Left ventricle myocardium inferior (tissue), 1 donor: ENCODE data around the gene FRMD4A. TPM values are rescaled to one million over a fixed set of nuclear protein-coding genes. Genes with fewer than 3 reads are reported as not detected.
A peak's percentile ranks its signal among the peaks of the same experiment; 100 is the strongest.
"Not testable (repeated sequence)": the region's sequence is repeated elsewhere in the genome, so short reads cannot be mapped to it uniquely, and the experiment has no call there.

Experiments used
- DNase-seq: peaks from one replicate; pipeline ENCODE4 v3.0.0-alpha.2; 2020
- H3K27ac ChIP-seq: fragments of 200-600 bp; replicated peaks from 2 replicates; pipeline ENCODE4 v1.8.0; 2021
- H3K27me3 ChIP-seq: fragments of 200-600 bp; 2 replicates; pipeline ENCODE4 v1.8.0; 2021; ENCODE audit warnings: low read depth
- H3K36me3 ChIP-seq: fragments of 200-600 bp; 2 replicates; pipeline ENCODE4 v1.8.0; 2021
- H3K4me1 ChIP-seq: fragments of 200-600 bp; 2 replicates; pipeline ENCODE4 v1.8.0; 2021
- H3K4me3 ChIP-seq: fragments of 200-600 bp; 2 replicates; pipeline ENCODE4 v1.8.0; 2021; ENCODE audit warnings: mild to moderate bottlenecking, moderate library complexity
- H3K9me3 ChIP-seq: fragments of 200-600 bp; replicated peaks from 2 replicates; pipeline ENCODE4 v1.8.0; 2021
- intact Hi-C: fragments of 100-400 bp; cut with micrococcal nuclease; formaldehyde crosslinking; loops from one replicate; pipeline ENCODE4 v1.11.0; 2022
- total RNA-seq: library from RNA; stranded (reverse); fragmentation: NEBNext Ultra II Directional; extraction: Animal tissue kit (Norgen Biotek cat#: 25700); gene quantifications from one replicate; pipeline ENCODE4 v1.2.1, GENCODE V29; 2021
- TF ChIP-seq, protein P1 (sequence below): fragments of 200-600 bp; IDR thresholded peaks from 2 replicates; pipeline ENCODE4 v1.8.0; 2021; ENCODE audit warnings: antibody characterized with exemption, mild to moderate bottlenecking, borderline replicate concordance
- donor health status: DM: no; HTN: yes; CAD: no; lungs with severe emphysema.

Gene FRMD4A
- total RNA-seq, 1 donor from 2014 or later: 26.1 TPM

DNA sequence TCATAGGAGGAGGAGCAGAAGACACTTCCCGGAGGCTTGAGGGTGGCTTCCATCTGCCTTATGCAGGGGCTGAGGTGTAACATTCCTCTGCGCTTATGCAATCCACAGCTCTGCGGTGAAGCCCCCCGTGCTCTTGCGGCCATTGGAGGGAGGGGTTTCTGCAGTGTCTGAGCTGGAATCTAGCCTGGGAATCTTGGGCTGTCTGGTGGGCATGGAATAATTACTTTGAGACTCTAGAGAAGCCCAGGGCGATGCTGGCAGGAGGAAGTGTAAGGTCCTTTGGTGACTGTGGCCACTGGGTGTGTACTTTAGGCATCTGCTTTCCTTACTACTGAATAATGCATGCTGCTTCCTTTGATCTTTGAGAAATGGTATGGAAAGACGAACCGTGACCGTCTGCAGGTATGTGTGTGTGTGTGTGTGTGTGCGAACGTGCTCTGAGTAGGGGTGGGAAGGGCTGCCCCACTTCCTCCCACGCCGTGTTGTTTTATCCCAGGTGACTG, 563.0 kb downstream of the FRMD4A start:
- no peak overlapping the region for H3K4me3 ChIP-seq
- no peak for DNase-seq
- TF ChIP-seq, protein P1, sequence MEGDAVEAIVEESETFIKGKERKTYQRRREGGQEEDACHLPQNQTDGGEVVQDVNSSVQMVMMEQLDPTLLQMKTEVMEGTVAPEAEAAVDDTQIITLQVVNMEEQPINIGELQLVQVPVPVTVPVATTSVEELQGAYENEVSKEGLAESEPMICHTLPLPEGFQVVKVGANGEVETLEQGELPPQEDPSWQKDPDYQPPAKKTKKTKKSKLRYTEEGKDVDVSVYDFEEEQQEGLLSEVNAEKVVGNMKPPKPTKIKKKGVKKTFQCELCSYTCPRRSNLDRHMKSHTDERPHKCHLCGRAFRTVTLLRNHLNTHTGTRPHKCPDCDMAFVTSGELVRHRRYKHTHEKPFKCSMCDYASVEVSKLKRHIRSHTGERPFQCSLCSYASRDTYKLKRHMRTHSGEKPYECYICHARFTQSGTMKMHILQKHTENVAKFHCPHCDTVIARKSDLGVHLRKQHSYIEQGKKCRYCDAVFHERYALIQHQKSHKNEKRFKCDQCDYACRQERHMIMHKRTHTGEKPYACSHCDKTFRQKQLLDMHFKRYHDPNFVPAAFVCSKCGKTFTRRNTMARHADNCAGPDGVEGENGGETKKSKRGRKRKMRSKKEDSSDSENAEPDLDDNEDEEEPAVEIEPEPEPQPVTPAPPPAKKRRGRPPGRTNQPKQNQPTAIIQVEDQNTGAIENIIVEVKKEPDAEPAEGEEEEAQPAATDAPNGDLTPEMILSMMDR: no peak
- H3K4me1 ChIP-seq: no peaks in the 10 kb centered on the region
- no peak overlapping the region for H3K27ac ChIP-seq
- H3K9me3 ChIP-seq: no peaks in the 10 kb centered on the region
- H3K27me3 ChIP-seq: no peaks in the 10 kb centered on the region
- no peaks in the 10 kb centered on the region for H3K36me3 ChIP-seq
- intact Hi-C loops: no loop called here

DNA sequence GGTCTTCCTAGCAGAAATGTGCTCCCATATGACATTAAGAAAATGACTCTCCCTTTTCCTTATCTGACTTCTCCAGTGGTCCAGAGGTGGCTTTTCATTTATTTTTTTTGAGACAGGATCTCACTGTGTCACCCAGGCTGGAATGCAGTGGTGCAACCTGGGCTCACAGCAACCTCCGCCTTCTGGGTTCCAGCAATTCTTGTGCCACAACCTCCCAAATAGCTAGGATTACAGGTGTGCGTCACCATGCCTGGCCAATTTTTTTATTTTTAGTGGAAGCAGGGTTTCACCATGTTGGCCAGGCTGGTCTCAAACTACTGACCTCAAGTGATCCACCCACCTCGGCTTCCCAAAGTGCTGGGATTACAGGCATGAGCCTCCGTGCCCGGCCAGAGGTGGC, 563.6 kb downstream of the FRMD4A start:
- H3K4me1 ChIP-seq, H3K4me3 ChIP-seq, H3K9me3 ChIP-seq, intact Hi-C loops, H3K27me3 ChIP-seq, H3K36me3 ChIP-seq, H3K27ac ChIP-seq, DNase-seq: not testable (repeated sequence)

DNA sequence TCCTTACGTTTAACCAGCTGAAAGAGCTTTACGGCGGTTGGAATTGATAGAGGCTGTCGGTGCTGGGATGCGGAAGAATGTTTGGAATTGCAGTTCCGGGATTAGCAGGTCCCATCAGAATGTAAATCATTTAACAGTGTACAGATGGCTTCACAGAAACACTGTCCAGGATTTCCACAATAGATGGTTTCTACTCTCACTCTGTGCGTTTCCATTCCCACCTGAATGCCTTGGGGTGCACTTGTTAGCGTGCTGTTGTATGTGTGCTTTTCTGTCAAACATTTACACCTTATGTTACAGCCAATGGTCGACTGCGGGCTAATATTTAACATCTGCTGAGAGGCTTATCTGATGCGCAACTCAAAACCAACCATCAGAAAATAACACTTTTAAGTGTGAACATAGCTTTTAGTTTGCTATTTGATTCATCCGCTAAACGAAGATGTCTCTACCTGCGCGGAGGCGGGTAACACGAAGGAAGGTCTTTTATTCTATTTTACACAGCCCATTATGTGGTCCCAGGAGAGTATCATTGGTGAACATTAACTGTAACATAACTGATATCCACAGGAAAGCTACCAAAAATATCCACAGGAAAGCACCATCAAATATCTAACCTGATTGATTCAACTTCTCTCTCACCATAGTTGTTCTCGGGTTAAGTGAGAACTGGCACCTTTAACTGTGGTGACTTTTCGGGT, 564.9 kb downstream of the FRMD4A start:
- no peaks in the 10 kb centered on the region for H3K36me3 ChIP-seq
- intact Hi-C loops: no loop called here
- no peak overlapping the region for H3K4me3 ChIP-seq
- TF ChIP-seq, protein P1: no peak
- H3K27ac ChIP-seq: no peak overlapping the region
- no peaks in the 10 kb centered on the region for H3K27me3 ChIP-seq
- DNase-seq: no peak
- no peaks in the 10 kb centered on the region for H3K9me3 ChIP-seq
- H3K4me1 ChIP-seq: no peaks in the 10 kb centered on the region

DNA sequence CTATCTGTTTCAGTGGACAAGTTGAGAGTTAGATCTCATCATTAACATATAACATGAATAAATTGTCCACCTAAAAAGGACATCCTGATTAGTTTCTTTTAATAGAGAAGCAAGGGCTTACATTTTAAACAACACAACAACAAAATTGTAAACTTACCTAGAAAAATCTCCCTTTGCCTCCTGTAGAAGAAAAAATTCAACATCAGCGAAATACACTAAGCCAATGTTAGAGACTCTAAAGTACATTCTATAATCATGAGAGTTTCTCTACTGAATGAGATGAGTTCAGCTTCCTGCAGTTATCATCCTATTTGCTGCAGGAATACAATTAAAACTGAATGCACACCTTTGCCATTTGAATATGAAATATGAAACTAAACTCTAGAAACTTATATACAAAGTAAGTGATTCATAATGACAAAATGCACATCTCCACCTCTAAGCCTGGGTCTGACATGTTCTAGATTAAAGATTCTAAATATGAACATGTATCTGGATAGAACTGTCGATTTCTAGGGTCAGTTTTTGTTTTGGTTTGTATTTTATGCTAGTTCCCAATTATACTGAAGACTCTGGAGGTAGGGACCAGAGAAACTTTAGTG, 569.1 kb downstream of the FRMD4A start:
- Histone ChIP-seq H3K9me3 (no peaks in the 10 kb centered on the region), H3K27me3 (no peaks in the 10 kb centered on the region), H3K27ac (no peak overlapping the region), H3K36me3 (no peaks in the 10 kb centered on the region), H3K4me1 (peaks cover 25% of the 10 kb centered on the region), H3K4me3 (no peak overlapping the region)
- TF ChIP-seq, protein P1: no peak
- intact Hi-C loops: no loop called here
- no peak for DNase-seq

DNA sequence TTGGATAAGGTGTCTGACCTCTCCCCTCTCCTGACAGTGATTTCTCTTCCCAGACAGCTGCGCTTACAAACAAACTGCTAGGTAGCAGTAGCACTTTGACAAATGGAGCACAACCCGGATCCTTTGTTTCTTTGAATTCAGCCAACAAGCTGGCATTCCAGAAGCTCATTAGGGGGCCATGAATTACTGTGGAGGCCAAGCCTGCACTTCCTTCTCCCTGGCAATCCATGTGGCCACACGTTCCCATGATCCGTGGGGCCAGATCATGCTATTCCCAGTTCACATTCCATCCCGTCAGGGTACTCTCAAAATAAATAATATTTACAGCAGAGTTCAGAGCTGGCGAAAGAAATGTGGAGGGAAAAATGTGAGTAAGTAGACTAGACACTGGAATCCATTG, 571.6 kb downstream of the FRMD4A start:
- H3K36me3 ChIP-seq: no peaks in the 10 kb centered on the region
- TF ChIP-seq, protein P1: no peak

DNA sequence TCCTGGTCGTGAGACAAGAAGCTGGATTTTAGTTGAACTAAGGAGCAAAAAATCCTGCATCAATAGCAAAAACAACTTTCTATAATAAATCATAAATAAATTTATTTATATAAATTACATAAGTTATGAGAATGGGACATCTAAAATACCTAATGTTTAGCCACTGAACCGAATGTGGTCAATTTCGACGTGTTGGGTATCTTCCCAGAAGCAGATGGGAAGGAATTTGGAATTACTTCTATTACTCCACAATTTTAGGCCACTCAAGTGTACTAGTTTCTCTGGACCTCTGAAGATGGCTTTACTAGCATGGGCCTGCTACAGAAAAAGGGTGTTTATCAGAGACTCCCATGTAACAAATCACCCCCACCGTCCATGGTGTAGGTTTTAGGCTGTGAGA, 572.0 kb downstream of the FRMD4A start:
- H3K27me3 ChIP-seq: no peaks in the 10 kb centered on the region
- H3K36me3 ChIP-seq: no peaks in the 10 kb centered on the region
- no peak overlapping the region for H3K4me3 ChIP-seq
- TF ChIP-seq, protein P1: no peak
- peak overlapping the region; percentile 1 for H3K27ac ChIP-seq
- intact Hi-C loops: no loop called here
- H3K9me3 ChIP-seq: no peaks in the 10 kb centered on the region
- peaks cover 25% of the 10 kb centered on the region for H3K4me1 ChIP-seq
- no peak for DNase-seq

More for the DNA sequence above, 571.6 kb downstream of the FRMD4A start:
- no peak for DNase-seq
- Histone ChIP-seq H3K27ac (no peak overlapping the region), H3K4me3 (no peak overlapping the region), H3K9me3 (no peaks in the 10 kb centered on the region), H3K27me3 (no peaks in the 10 kb centered on the region), H3K4me1 (peaks cover 25% of the 10 kb centered on the region)
- intact Hi-C loops: no loop called here
